Adrenal gland (tissue), 5 donors: Measurements from ENCODE around the gene DSCAML1.

Source experiments
- POLR2A ChIP-seq, 2 donors: fragments of 450-650 bp; IDR thresholded peaks; one replicate each; pipeline ENCODE4 v1.6.1; 2017; ENCODE audit warnings: antibody characterized with exemption in 2 of 2, mild to moderate bottlenecking in 2 of 2, moderate library complexity in 1 of 2
- TF ChIP-seq, protein P1 (sequence below), 6 experiments: fragments of 450-650 bp in 4 of 6; fragments of 200-600 bp in 2 of 6; sonication (generic) in 1 of 6; IDR thresholded peaks; 1 replicate in 5 of 6; 2 replicates in 1 of 6; pipeline versions ENCODE4 v1.5.1 to v1.8.0; 2016 to 2021; ENCODE audit warnings: antibody characterized with exemption in 6 of 6, mild to moderate bottlenecking in 2 of 6, moderate library complexity in 1 of 6
- donor health status: DM: no; HTN: no; CAD: no.

DNA sequence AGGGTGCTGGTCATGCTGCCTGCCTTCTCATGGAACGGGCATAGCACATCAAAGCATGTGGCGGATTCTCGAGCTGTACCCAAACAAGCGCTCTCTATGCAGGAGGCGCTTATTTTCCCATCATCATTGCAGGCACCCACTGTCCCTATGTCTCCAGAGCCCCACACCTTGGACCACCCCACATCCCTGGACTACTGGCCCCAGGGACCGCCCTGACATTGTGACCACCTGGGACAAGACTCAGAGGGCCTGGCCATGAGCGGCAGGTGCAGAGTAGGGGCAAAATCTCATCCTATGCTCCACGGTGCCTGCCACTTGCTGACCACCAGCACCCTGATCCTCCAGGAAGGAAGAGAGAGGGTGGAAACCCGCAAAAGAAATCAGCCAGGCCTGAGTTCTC, 170.4 kb downstream of the DSCAML1 start:
- TF ChIP-seq, protein P1, sequence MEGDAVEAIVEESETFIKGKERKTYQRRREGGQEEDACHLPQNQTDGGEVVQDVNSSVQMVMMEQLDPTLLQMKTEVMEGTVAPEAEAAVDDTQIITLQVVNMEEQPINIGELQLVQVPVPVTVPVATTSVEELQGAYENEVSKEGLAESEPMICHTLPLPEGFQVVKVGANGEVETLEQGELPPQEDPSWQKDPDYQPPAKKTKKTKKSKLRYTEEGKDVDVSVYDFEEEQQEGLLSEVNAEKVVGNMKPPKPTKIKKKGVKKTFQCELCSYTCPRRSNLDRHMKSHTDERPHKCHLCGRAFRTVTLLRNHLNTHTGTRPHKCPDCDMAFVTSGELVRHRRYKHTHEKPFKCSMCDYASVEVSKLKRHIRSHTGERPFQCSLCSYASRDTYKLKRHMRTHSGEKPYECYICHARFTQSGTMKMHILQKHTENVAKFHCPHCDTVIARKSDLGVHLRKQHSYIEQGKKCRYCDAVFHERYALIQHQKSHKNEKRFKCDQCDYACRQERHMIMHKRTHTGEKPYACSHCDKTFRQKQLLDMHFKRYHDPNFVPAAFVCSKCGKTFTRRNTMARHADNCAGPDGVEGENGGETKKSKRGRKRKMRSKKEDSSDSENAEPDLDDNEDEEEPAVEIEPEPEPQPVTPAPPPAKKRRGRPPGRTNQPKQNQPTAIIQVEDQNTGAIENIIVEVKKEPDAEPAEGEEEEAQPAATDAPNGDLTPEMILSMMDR (IDR thresholded peaks at IDR 0.05), result no peak
- no peak for TF ChIP-seq POLR2A (IDR thresholded peaks at IDR 0.05)
